Measurements from ENCODE around the gene OTOGL.

- TF ChIP-seq CTCF (IDR thresholded peaks at IDR 0.05; ENCODE audit: low read length), result no peak
- TF ChIP-seq EZH2 (IDR thresholded peaks at IDR 0.05; ENCODE audit: borderline replicate concordance, low read length), result no peak
These were observed 66.4 kb downstream of the OTOGL start for GRCh38 chr12:80165746-80166145.
